Endothelial cell of umbilical vein (primary cell): Measurements from ENCODE around the gene PIP5K1C. TPM values are rescaled to one million over a fixed set of nuclear protein-coding genes. Genes with fewer than 3 reads are reported as not detected.

Experiments
- BruUV-seq: library from RNA; stranded (reverse); fragments of 400-500 nt; replicated peaks from 2 replicates; lab custom pipeline; 2021; lab: Mats Ljungman, UMichigan
- CTCF ChIA-PET: fragments of 300-600, 350-600 bp; sonication (Branson Sonifier 250); formaldehyde crosslinking; loops from one replicate; lab custom pipeline; 2021; ENCODE audit warnings: antibody characterized with exemption, inconsistent platforms; lab: Charles Lee
- POLR2A ChIA-PET: fragments of 300-600, 350-600 bp; sonication (Branson Sonifier 250); formaldehyde crosslinking; loops from one replicate; lab custom pipeline; 2021; ENCODE audit warnings: antibody characterized with exemption, inconsistent platforms; lab: Charles Lee
- DNase-seq: peaks from one replicate; pipeline ENCODE4 v3.0.0-alpha.2; 2011; ENCODE audit warnings: low read depth, low spot score
- FAIRE-seq: peaks from 2 replicates; lab custom pipeline; 2011; peaks lifted over from hg19 to GRCh38; lab: Jason Lieb, UNC
- H2AFZ ChIP-seq: 2 replicates; pipeline ENCODE4 v1.6.0; 2012; ENCODE audit warnings: low read depth, low read length, control low read depth, inconsistent platforms
- H3K27ac ChIP-seq: 2 replicates; pipeline ENCODE4 v1.5.1; 2011; ENCODE audit warnings: low read depth, mild to moderate bottlenecking, control low read depth, low read length, moderate library complexity; ENCODE audit not compliant: insufficient read depth
- H3K27me3 ChIP-seq, 2 experiments: 2 replicates each; pipeline versions ENCODE4 v1.6.0 to v1.6.1; 2011; ENCODE audit warnings: low read length in 2 of 2, mixed read lengths in 1 of 2; ENCODE audit not compliant: control insufficient read depth in 2 of 2, insufficient read depth in 2 of 2
- H3K36me3 ChIP-seq, 2 experiments: 2 replicates in 1 of 2; 3 replicates in 1 of 2; pipeline ENCODE4 v1.5.1; 2011; ENCODE audit warnings: low read length in 2 of 2, mild to moderate bottlenecking in 1 of 2, moderate library complexity in 1 of 2; ENCODE audit not compliant: control insufficient read depth in 2 of 2, insufficient read depth in 2 of 2; ENCODE audit errors: extremely low read depth in 1 of 2
- H3K4me1 ChIP-seq: 3 replicates; pipeline ENCODE4 v1.5.1; 2011; ENCODE audit warnings: mild to moderate bottlenecking, low read length; ENCODE audit not compliant: control insufficient read depth, insufficient read depth; ENCODE audit errors: extremely low read depth
- H3K4me2 ChIP-seq: 2 replicates; pipeline ENCODE4 v1.6.1; 2011; ENCODE audit warnings: low read length, control low read depth, mixed read lengths; ENCODE audit not compliant: insufficient read depth
- H3K4me3 ChIP-seq, 3 experiments: fragments of 200-600 bp in 1 of 3; sonication (generic), shearing (Covaris generic) in 1 of 3; replicated peaks in 1 of 3; 2 replicates each; pipeline ENCODE4 v1.5.1; 2011 to 2016; ENCODE audit warnings: control low read depth in 3 of 3, low read length in 3 of 3, mild to moderate bottlenecking in 2 of 3, inconsistent platforms in 1 of 3, low read depth in 1 of 3, moderate library complexity in 1 of 3; ENCODE audit not compliant: insufficient read depth in 1 of 3
- H3K79me2 ChIP-seq: 2 replicates; pipeline ENCODE4 v1.6.0; 2012; ENCODE audit warnings: low read length, inconsistent platforms; ENCODE audit not compliant: control insufficient read depth, insufficient read depth
- H3K9ac ChIP-seq: replicated peaks from 2 replicates; pipeline ENCODE3; 2011; ENCODE audit warnings: low read length, control low read depth; ENCODE audit not compliant: insufficient read depth; ENCODE audit errors: extremely low read depth
- H3K9me1 ChIP-seq: replicated peaks from 3 replicates; pipeline ENCODE4 v1.6.0; 2011; ENCODE audit warnings: mild to moderate bottlenecking, low read length; ENCODE audit not compliant: control insufficient read depth, insufficient read depth; ENCODE audit errors: extremely low read depth
- H3K9me3 ChIP-seq: replicated peaks from 2 replicates; pipeline ENCODE4 v1.5.1; 2012; ENCODE audit warnings: low read length, inconsistent platforms; ENCODE audit not compliant: control insufficient read depth, insufficient read depth
- H4K20me1 ChIP-seq: replicated peaks from 2 replicates; pipeline ENCODE3; 2011; ENCODE audit warnings: mild to moderate bottlenecking, low read length; ENCODE audit not compliant: control insufficient read depth, insufficient read depth; ENCODE audit errors: extremely low read depth
- CTCF ChIP-seq, 2 donors: IDR thresholded peaks; 1 replicate in 1 of 2; 2 replicates in 1 of 2; pipeline ENCODE4 v1.5.1; 2011; ENCODE audit warnings: low read length in 2 of 2, mild to moderate bottlenecking in 2 of 2, moderate library complexity in 2 of 2, control low read depth in 1 of 2, inconsistent platforms in 1 of 2, low read depth in 1 of 2; ENCODE audit not compliant: insufficient read depth in 1 of 2; ENCODE audit errors: extremely low read depth in 1 of 2
- EZH2 ChIP-seq: IDR thresholded peaks from 2 replicates; pipeline ENCODE4 v1.6.1; 2012; ENCODE audit warnings: borderline replicate concordance, low read depth, mild to moderate bottlenecking, moderate library complexity, low read length, inconsistent platforms; ENCODE audit not compliant: severe bottlenecking
- FOS ChIP-seq: IDR thresholded peaks from 2 replicates; pipeline ENCODE4 v1.6.1; 2011; ENCODE audit warnings: mild to moderate bottlenecking, low read length, moderate library complexity, borderline replicate concordance; ENCODE audit not compliant: insufficient read depth
- GATA2 ChIP-seq: IDR thresholded peaks from 2 replicates; pipeline ENCODE4 v1.7.0; 2011; ENCODE audit warnings: low read depth, mild to moderate bottlenecking, moderate library complexity, mixed read lengths, low read length; ENCODE audit not compliant: insufficient read length, insufficient read depth
- JUN ChIP-seq: IDR thresholded peaks from 2 replicates; pipeline ENCODE4 v1.6.1; 2011; ENCODE audit warnings: borderline replicate concordance, low read depth; ENCODE audit not compliant: insufficient read length, insufficient read depth
- MAX ChIP-seq: IDR thresholded peaks from 2 replicates; pipeline ENCODE4 v1.6.1; 2011; ENCODE audit not compliant: insufficient read depth, insufficient read length
- MYC ChIP-seq: IDR thresholded peaks from one replicate; pipeline ENCODE4 v1.6.1; 2011; ENCODE audit warnings: mild to moderate bottlenecking, low read depth, low read length
- POLR2A ChIP-seq: IDR thresholded peaks from 2 replicates; pipeline ENCODE4 v1.6.1; 2012; ENCODE audit warnings: low read depth, mild to moderate bottlenecking, control low read depth, low read length
- POLR2AphosphoS5 ChIP-seq: IDR thresholded peaks from 2 replicates; pipeline ENCODE4 v1.6.1; 2012; ENCODE audit warnings: low read depth, mild to moderate bottlenecking, control low read depth, low read length, moderate library complexity; ENCODE audit not compliant: insufficient read depth
- dilution Hi-C: fragments of 300-500 bp; cut with MboI; formaldehyde crosslinking; loops from one replicate; pipeline ENCODE4 v1.15.0; 2019; ENCODE audit warnings: low sequenced_read_pairs; ENCODE audit not compliant: extremely low pct_ligation_motif_present
- intact Hi-C: fragments of 100-400 bp; cut with micrococcal nuclease; formaldehyde crosslinking; loops from one replicate; pipeline ENCODE4 v1.10.0; 2022
- polyA plus RNA-seq, 4 experiments: library from polyadenylated mRNA; depleted of rRNA in 3 of 4; stranded (reverse) in 3 of 4; unstranded in 1 of 4; fragments of >200 nt; gene quantifications; 2 replicates each; pipeline versions ENCODE4 v1.2.1 to v1.2.3, GENCODE V29; 2011 to 2012; ENCODE audit warnings: missing spikeins in 1 of 4
- total RNA-seq: library from RNA; stranded (reverse); gene quantifications from 2 replicates; pipeline ENCODE4 v1.2.3, GENCODE V29; 2021

The PIP5K1C gene
- total and polyA plus RNA-seq, 2 donors (not counting 3 experiments of a cell fraction or from before 2014, with no cell fraction given), result 31.6 to 79.5 TPM

- dilution Hi-C loops (no loop called here), intact Hi-C loops (loop anchor here (10.0 kb wide), 1 partner anchor 83 kb away; the partner anchor contains the start of genes PIP5K1C and TJP3)
- Histone ChIP-seq H3K9ac (no peak overlapping the region), H3K27ac (no peak overlapping the region), H4K20me1 (no peaks in the 10 kb centered on the region), H3K4me2 (no peak overlapping the region), H2AFZ (no peak overlapping the region), H3K36me3 (peaks cover 0 to 23% of the 10 kb centered on the region in 2 experiments), H3K4me1 (peaks cover 12% of the 10 kb centered on the region), H3K79me2 (peaks cover 18% of the 10 kb centered on the region), H3K9me1 (no peaks in the 10 kb centered on the region), H3K27me3 (no peaks in the 10 kb centered on the region), H3K4me3 (no peak overlapping the region), H3K9me3 (no peaks in the 10 kb centered on the region)
- CTCF ChIA-PET, result interaction anchor here (0.6 to 1.1 kb wide), 4 partner anchors 34 to 96 kb away, joined by 3 read pairs; no protein-coding TSS in a partner anchor
- DNase-seq (no peak), FAIRE-seq (no peak)
- POLR2A ChIA-PET, result no interaction called here
- no TSS peak for BruUV-seq
- TF ChIP-seq MYC, result no peak
- TF ChIP-seq POLR2A, result no peak
- TF ChIP-seq CTCF (IDR thresholded peaks at IDR 0.05; ENCODE audit: extremely low read depth in 1 of 2, insufficient read depth in 1 of 2, low read depth in 1 of 2, low read length in 2 of 2), result no peak
- no peak for TF ChIP-seq JUN
- TF ChIP-seq GATA2, result no peak
- TF ChIP-seq POLR2AphosphoS5, result no peak
- no peak for TF ChIP-seq MAX
- TF ChIP-seq EZH2, result no peak
- TF ChIP-seq FOS, result no peak
Observed at GRCh38 chr19:3622224-3622623, 78.0 kb downstream of the PIP5K1C start.
